HG02763 (cell line): ENCODE results near the gene SMYD5.
"Not testable (repeated sequence)": the region's sequence is repeated elsewhere in the genome, so short reads cannot be mapped to it uniquely, and the experiment has no call there.

Experiments
- ATAC-seq: cut with Tn5 transposase; IDR thresholded peaks from one replicate; pipeline ENCODE4 v1.9.1; 2021; ENCODE audit warnings: mild to moderate bottlenecking, moderate library complexity; ENCODE audit not compliant: unreplicated experiment

Gene SMYD5

DNA sequence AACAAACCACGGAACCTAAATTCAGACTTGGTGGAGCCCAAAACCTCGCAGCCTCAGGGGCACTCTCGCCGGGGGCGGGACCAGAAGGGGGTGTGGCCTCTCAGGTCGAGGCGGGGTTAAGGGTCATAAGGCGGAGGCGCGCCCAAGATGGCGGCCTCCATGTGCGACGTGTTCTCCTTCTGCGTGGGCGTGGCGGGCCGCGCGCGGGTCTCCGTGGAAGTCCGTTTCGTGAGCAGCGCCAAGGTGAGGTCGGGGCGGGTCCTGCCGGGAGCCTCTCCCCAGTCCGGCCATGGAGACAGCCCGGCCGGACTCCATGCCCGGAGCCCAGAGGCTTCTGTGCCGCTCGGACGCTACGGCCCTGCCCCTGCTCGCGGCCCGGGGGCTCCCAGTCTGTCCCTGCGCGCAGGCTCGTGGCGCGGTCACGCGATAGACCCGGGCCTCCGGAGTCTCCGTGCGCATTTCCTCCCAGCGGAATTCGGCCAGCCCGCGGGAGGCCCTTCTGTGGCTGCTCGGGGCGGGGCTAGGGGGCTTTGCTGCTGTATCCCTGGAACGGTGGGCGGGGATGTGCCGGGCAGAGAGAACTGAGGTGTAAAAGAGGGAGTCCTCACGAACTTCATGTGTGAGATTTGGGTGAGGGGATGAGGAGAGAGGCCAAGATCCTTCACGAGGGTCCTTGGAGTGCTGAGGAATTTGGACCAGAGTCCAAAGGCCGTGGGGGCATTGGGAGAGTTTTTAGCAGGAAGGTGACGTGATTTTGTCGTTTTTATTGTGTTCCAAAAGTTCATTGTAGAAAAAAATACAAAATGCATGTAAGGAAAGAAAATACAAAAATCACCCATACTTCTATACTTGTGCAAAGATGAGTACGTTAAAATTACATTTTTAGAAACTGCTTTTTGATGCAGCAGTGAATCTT is at the start of gene SMYD5:
Gene SMYD5, plus strand, starts transcription at position 126 of the 916 bp plus-strand sequence. Its CDS starts 22 bp downstream, at position 148.
- peak; percentile 92 for ATAC-seq

GRCh38 chr2:73165978-73166377 is 48.1 kb upstream of the SMYD5 start:
- ATAC-seq = not testable (repeated sequence)

GRCh38 chr2:73166813-73167212 is 47.2 kb upstream of the SMYD5 start:
- ATAC-seq = not testable (repeated sequence)

GRCh38 chr2:73168348-73168747 is 45.7 kb upstream of the SMYD5 start:
- ATAC-seq = not testable (repeated sequence)

DNA sequence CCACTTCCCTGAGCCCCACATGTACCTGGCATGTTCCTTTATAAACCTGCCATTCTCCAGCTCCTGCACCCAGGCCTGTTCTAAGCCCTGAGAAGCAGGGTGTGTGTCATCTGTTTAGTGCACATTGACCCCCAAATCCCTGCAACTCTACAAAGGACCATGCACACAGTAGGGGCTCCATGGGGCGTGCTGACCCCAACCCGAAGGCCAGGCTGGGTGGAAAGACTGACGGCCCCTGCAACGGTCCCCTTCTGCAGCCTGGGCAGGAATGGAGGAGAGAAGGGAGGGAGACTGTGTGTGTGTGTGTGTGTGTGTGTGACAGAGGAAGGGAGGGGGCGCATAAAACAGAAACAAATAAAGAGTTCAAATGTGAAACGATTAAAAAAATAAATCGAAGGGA is 43.7 kb upstream of the SMYD5 start:
- not testable (repeated sequence) for ATAC-seq

DNA sequence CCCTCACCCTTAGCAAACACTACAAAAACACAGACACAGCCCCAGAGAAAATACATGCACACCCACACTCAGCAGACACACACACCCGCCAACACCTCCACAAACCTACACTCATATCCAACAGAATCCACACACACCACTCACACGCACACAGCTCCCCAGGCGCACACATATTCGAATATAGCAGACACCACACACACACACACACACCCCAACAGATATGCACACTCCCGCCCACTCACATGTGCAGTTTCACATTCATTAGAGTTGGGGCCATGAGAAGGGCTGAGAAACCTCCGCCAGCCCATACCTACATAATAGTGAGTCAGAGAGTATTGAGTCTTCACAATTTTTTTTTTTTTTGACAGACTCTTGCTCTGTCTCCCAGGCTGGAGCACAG is 41.1 kb upstream of the SMYD5 start:
- no peak for ATAC-seq

DNA sequence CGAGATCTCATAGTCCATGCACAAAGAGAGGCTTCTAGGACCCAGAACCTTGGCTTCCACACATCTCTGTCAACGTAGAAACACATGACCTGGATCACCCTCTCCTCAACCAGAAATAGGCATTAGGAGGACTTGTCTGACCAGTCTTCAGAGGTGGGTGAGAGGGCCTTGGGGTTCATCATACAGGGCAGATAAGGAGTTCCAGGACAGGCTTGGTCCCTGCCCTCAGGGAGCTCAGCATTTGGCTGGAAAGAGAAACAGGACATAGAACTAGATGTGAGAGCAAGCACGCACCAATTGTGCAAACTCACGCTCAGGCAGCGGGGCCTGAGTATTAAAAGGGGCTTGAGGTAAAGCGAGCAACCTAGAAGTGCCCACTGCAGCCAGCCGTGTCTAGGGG is 40.3 kb upstream of the SMYD5 start:
- ATAC-seq = no peak

DNA sequence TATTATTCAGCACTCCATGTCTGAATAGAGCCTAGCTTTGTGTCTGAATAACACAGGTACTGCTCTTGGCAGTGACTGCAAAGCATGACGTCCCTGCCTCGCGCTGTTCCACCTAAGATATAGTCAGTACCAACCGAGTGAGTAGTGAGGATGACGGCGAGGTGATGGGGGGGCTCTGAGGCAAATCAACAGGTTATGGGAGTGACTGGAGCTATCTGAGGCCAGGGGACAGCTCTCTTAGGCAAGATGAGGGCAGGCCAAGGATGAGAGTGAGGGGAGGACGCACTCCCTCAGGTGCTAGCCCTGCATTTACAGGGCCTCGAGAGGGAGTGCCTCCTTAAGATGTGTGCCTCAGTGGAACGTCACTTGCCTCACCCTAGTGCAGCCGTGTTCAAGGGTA is 39.8 kb upstream of the SMYD5 start:
- no peak for ATAC-seq

GRCh38 chr2:73174941-73175662 is 38.9 kb upstream of the SMYD5 start:
- no peak for ATAC-seq

GRCh38 chr2:73175663-73176204 is 38.3 kb upstream of the SMYD5 start:
- ATAC-seq = no peak

GRCh38 chr2:73176205-73176880 is 37.7 kb upstream of the SMYD5 start:
- ATAC-seq = no peak

GRCh38 chr2:73176881-73177644 is 37.0 kb upstream of the SMYD5 start:
- ATAC-seq = peak; percentile 83

GRCh38 chr2:73177645-73178255 is 36.3 kb upstream of the SMYD5 start:
- ATAC-seq = no peak

- ATAC-seq = no peak
Observed at GRCh38 chr2:73185965-73186364, 28.1 kb upstream of the SMYD5 start.

GRCh38 chr2:73187549-73187948 is 26.5 kb upstream of the SMYD5 start:
- ATAC-seq = no peak

DNA sequence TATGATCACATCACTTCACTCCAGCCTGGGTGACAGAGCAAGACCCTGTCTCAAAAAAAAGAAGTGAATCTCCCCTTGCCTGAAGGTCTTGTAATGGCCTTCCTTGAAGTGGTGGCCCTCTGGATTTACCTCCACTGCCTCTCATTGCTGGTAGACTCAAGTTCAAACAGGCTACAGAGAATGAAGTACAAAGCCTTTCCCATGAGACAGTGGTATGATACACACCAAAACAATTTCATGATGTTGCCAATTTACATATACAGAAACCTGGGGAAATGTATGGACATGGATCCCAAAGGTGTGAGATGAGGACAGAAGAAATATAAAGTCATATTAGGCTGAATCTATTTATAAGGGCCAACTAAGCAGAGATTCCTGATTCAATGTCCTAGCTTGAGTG is 16.5 kb upstream of the SMYD5 start:
- no peak for ATAC-seq

GRCh38 chr2:73200281-73200680 is 13.8 kb upstream of the SMYD5 start:
- not testable (repeated sequence) for ATAC-seq

- ATAC-seq = no peak
Observed at GRCh38 chr2:73202156-73203054, 11.6 kb upstream of the SMYD5 start, which contains the start of gene NOTO. NOTO (plus strand) TSS chr2:73202574; CDS start chr2:73202667, 93 bp downstream.
